H1 (cell line): ENCODE results near the gene FAM228A. TPM values are rescaled to one million over a fixed set of nuclear protein-coding genes. Genes with fewer than 3 reads are reported as not detected.

Experiments
- CTCF ChIA-PET: fragments of 300-600 bp; sonication (Branson Sonifier 250); formaldehyde crosslinking; loops from one replicate; lab custom pipeline; 2021; ENCODE audit not compliant: partially characterized antibody; lab: Charles Lee
- POLR2A ChIA-PET: fragments of 300-600 bp; sonication (Branson Sonifier 250); formaldehyde crosslinking; loops from one replicate; lab custom pipeline; 2021; ENCODE audit warnings: inconsistent platforms; ENCODE audit not compliant: partially characterized antibody; lab: Charles Lee
- DNase-seq, 2 experiments: peaks; one replicate each; pipeline versions ENCODE4 v3.0.0 to v3.0.0-alpha.2; 2010 to 2022; ENCODE audit warnings: low spot score in 2 of 2, low read depth in 1 of 2, mixed read lengths in 1 of 2
- FAIRE-seq: peaks from 2 replicates; lab custom pipeline; 2011; peaks lifted over from hg19 to GRCh38; lab: Jason Lieb, UNC
- H2AFZ ChIP-seq: 2 replicates; pipeline ENCODE4 v1.8.1; 2012; ENCODE audit warnings: low read length, inconsistent platforms
- H2AK5ac ChIP-seq: 2 replicates; pipeline ENCODE4 v1.6.1; 2013; ENCODE audit warnings: low read depth, low read length
- H2BK120ac ChIP-seq: replicated peaks from 2 replicates; pipeline ENCODE3; 2013; ENCODE audit warnings: low read depth, low read length, inconsistent platforms
- H2BK12ac ChIP-seq: 2 replicates; pipeline ENCODE4 v1.6.1; 2013; ENCODE audit warnings: low read depth, low read length
- H2BK15ac ChIP-seq: 2 replicates; pipeline ENCODE4 v1.6.1; 2013; ENCODE audit warnings: low read length
- H2BK20ac ChIP-seq: 2 replicates; pipeline ENCODE4 v1.6.1; 2013; ENCODE audit warnings: low read length
- H2BK5ac ChIP-seq: 2 replicates; pipeline ENCODE4 v1.6.1; 2013; ENCODE audit warnings: low read depth, low read length
- H3K14ac ChIP-seq: 2 replicates; pipeline ENCODE4 v1.6.1; 2013; ENCODE audit warnings: inconsistent platforms; ENCODE audit not compliant: insufficient read length
- H3K18ac ChIP-seq: 2 replicates; pipeline ENCODE4 v1.6.1; 2013; ENCODE audit warnings: low read length; ENCODE audit errors: extremely low read depth
- H3K23ac ChIP-seq: 2 replicates; pipeline ENCODE4 v1.6.1; 2013; ENCODE audit warnings: inconsistent platforms; ENCODE audit not compliant: insufficient read length
- H3K23me2 ChIP-seq: 2 replicates; pipeline ENCODE4 v1.6.1; 2013; ENCODE audit warnings: low read depth, low read length
- H3K27ac ChIP-seq: 2 replicates; pipeline ENCODE4 v1.6.1; 2011; ENCODE audit warnings: low read depth, low read length, inconsistent platforms
- H3K27me3 ChIP-seq, 4 experiments: replicated peaks in 1 of 4; 1 replicate in 1 of 4; 2 replicates in 3 of 4; pipeline versions ENCODE4 v1.6.1 to v1.8.1; 2011 to 2013; ENCODE audit warnings: low read length in 3 of 4, mild to moderate bottlenecking in 3 of 4, inconsistent platforms in 2 of 4, mixed read lengths in 2 of 4, moderate library complexity in 1 of 4; ENCODE audit not compliant: control insufficient read depth in 3 of 4, insufficient read depth in 3 of 4; ENCODE audit errors: extremely low read depth in 1 of 4
- H3K36me3 ChIP-seq, 4 experiments: 2 replicates each; pipeline versions ENCODE4 v1.6.1 to v1.8.1; 2011 to 2013; ENCODE audit warnings: mild to moderate bottlenecking in 4 of 4, low read length in 3 of 4, moderate library complexity in 2 of 4, control low read depth in 1 of 4, inconsistent platforms in 1 of 4; ENCODE audit not compliant: insufficient read depth in 4 of 4, control insufficient read depth in 2 of 4
- H3K4ac ChIP-seq: replicated peaks from 2 replicates; pipeline ENCODE3; 2013; ENCODE audit warnings: low read length, low read depth, mixed read lengths, inconsistent platforms; ENCODE audit not compliant: insufficient read length
- H3K4me1 ChIP-seq, 4 experiments: replicated peaks in 1 of 4; 1 replicate in 1 of 4; 2 replicates in 3 of 4; pipeline versions ENCODE4 v1.6.1 to v1.8.1; 2011 to 2013; ENCODE audit warnings: low read length in 3 of 4, inconsistent platforms in 2 of 4, mixed read lengths in 1 of 4; ENCODE audit not compliant: insufficient read depth in 4 of 4, control insufficient read depth in 3 of 4
- H3K4me2 ChIP-seq, 2 experiments: 2 replicates each; pipeline versions ENCODE4 v1.6.1 to v1.8.1; 2011 to 2013; ENCODE audit warnings: low read depth in 2 of 2, low read length in 2 of 2, control low read depth in 1 of 2, inconsistent platforms in 1 of 2, mild to moderate bottlenecking in 1 of 2; ENCODE audit not compliant: insufficient read depth in 1 of 2
- H3K4me3 ChIP-seq, 4 experiments: fragments of 200-600, 300-600 bp in 1 of 4; sonication (generic), shearing (Covaris generic), sonication (Bioruptor Twin) in 1 of 4; 2 replicates each; pipeline versions ENCODE4 v1.5.1 to v1.8.1; 2011 to 2016; ENCODE audit warnings: low read length in 4 of 4, low read depth in 3 of 4, control low read depth in 2 of 4, inconsistent platforms in 2 of 4, mild to moderate bottlenecking in 2 of 4, mixed read lengths in 1 of 4, moderate library complexity in 1 of 4; ENCODE audit not compliant: insufficient read depth in 2 of 4; ENCODE audit errors: extremely low read depth in 1 of 4
- H3K56ac ChIP-seq: replicated peaks from 2 replicates; pipeline ENCODE3; 2013; ENCODE audit warnings: low read depth, mild to moderate bottlenecking, mixed read lengths, low read length, inconsistent platforms; ENCODE audit not compliant: insufficient read length
- H3K79me1 ChIP-seq: 2 replicates; pipeline ENCODE4 v1.6.1; 2013; ENCODE audit warnings: low read depth, low read length, control low read depth
- H3K79me2 ChIP-seq, 2 experiments: 2 replicates each; pipeline versions ENCODE4 v1.6.1 to v1.8.1; 2012 to 2013; ENCODE audit warnings: low read length in 2 of 2, mild to moderate bottlenecking in 2 of 2, inconsistent platforms in 1 of 2; ENCODE audit not compliant: insufficient read depth in 2 of 2, control insufficient read depth in 1 of 2
- H3K9ac ChIP-seq, 4 experiments: replicated peaks in 1 of 4; 1 replicate in 1 of 4; 2 replicates in 3 of 4; pipeline versions ENCODE4 v1.6.1 to v1.8.1; 2011 to 2013; ENCODE audit warnings: low read depth in 3 of 4, low read length in 3 of 4, control low read depth in 2 of 4, mild to moderate bottlenecking in 2 of 4, moderate library complexity in 2 of 4, inconsistent platforms in 1 of 4; ENCODE audit errors: extremely low read depth in 1 of 4
- H3K9me3 ChIP-seq, 2 experiments: 2 replicates each; pipeline versions ENCODE4 v1.6.1 to v1.8.1; 2012 to 2013; ENCODE audit warnings: mild to moderate bottlenecking in 2 of 2, moderate library complexity in 2 of 2, control low read depth in 1 of 2, inconsistent platforms in 1 of 2, low read depth in 1 of 2, low read length in 1 of 2, mixed read lengths in 1 of 2; ENCODE audit not compliant: insufficient read depth in 2 of 2
- H4K20me1 ChIP-seq, 2 experiments: replicated peaks in 1 of 2; 2 replicates each; pipeline versions ENCODE3 to v1.8.1; 2011 to 2013; ENCODE audit warnings: inconsistent platforms in 2 of 2, low read length in 2 of 2, mild to moderate bottlenecking in 1 of 2; ENCODE audit not compliant: insufficient read depth in 2 of 2, control insufficient read depth in 1 of 2
- H4K5ac ChIP-seq: 2 replicates; pipeline ENCODE4 v1.6.1; 2013; ENCODE audit warnings: low read length, low read depth, mixed read lengths, inconsistent platforms; ENCODE audit not compliant: insufficient read length
- H4K8ac ChIP-seq: 2 replicates; pipeline ENCODE4 v1.8.0; 2013; ENCODE audit warnings: mild to moderate bottlenecking, moderate library complexity, low read length, inconsistent platforms; ENCODE audit not compliant: insufficient read depth; ENCODE audit errors: extremely low read depth
- H4K91ac ChIP-seq: replicated peaks from 2 replicates; pipeline ENCODE3; 2013; ENCODE audit warnings: low read length, mixed read lengths, inconsistent platforms; ENCODE audit not compliant: insufficient read length
- CEBPB ChIP-seq: IDR thresholded peaks from 2 replicates; pipeline ENCODE4 v1.6.1; 2012; ENCODE audit warnings: low read depth, low read length
- CHD2 ChIP-seq: IDR thresholded peaks from 2 replicates; pipeline ENCODE4 v1.6.1; 2012; ENCODE audit warnings: low read length, improper control_type of control experiment
- CTBP2 ChIP-seq: IDR thresholded peaks from 2 replicates; pipeline ENCODE4 v1.7.0; 2011; ENCODE audit warnings: borderline replicate concordance, mild to moderate bottlenecking, moderate library complexity, mixed read lengths, low read length; ENCODE audit not compliant: insufficient read depth, insufficient read length
- EZH2 ChIP-seq: fragments of 200-600 bp; sonication (generic); IDR thresholded peaks from 2 replicates; pipeline ENCODE4 v1.7.1; 2012; ENCODE audit warnings: low read depth, mild to moderate bottlenecking, moderate library complexity, low read length, inconsistent platforms; ENCODE audit not compliant: severe bottlenecking
- KDM4A ChIP-seq: IDR thresholded peaks from one replicate; pipeline ENCODE4 v1.7.1; 2012; ENCODE audit warnings: low read depth, mild to moderate bottlenecking, moderate library complexity, low read length, inconsistent platforms; ENCODE audit not compliant: severe bottlenecking
- KDM5A ChIP-seq: fragments of 200-600 bp; IDR thresholded peaks from 2 replicates; pipeline ENCODE4 v1.7.1; 2012; ENCODE audit warnings: mild to moderate bottlenecking, low read length, inconsistent platforms, mixed read lengths
- MAFK ChIP-seq: IDR thresholded peaks from 2 replicates; pipeline ENCODE4 v1.6.1; 2012; ENCODE audit warnings: low read depth, mild to moderate bottlenecking, improper control_type of control experiment, low read length
- MAX ChIP-seq: IDR thresholded peaks from 2 replicates; pipeline ENCODE4 v1.6.1; 2012; ENCODE audit warnings: inconsistent platforms
- POLR2A ChIP-seq, 2 experiments: IDR thresholded peaks; 1 replicate in 1 of 2; 2 replicates in 1 of 2; pipeline ENCODE4 v1.6.1; 2011; ENCODE audit warnings: low read depth in 2 of 2, low read length in 2 of 2, mild to moderate bottlenecking in 2 of 2; ENCODE audit errors: control extremely low read depth in 1 of 2
- POU5F1 ChIP-seq: IDR thresholded peaks from 2 replicates; pipeline ENCODE4 v1.6.1; 2011; ENCODE audit warnings: low read depth, mild to moderate bottlenecking, low read length, moderate library complexity
- SP4 ChIP-seq: IDR thresholded peaks from 2 replicates; pipeline ENCODE4 v1.6.1; 2012; ENCODE audit warnings: low read length, inconsistent platforms
- SUZ12 ChIP-seq: fragments of 200-600 bp; sonication (generic); IDR thresholded peaks from 2 replicates; pipeline ENCODE4 v1.6.1; 2012; ENCODE audit warnings: mild to moderate bottlenecking, inconsistent platforms, low read length, moderate library complexity, mixed read lengths
- YY1 ChIP-seq: IDR thresholded peaks from 2 replicates; pipeline ENCODE4 v1.6.1; 2011; ENCODE audit warnings: low read depth, mild to moderate bottlenecking, low read length
- ZNF274 ChIP-seq: IDR thresholded peaks from 2 replicates; pipeline ENCODE4 v1.7.0; 2012; ENCODE audit warnings: low read length, borderline replicate concordance; ENCODE audit errors: extremely low read depth
- WGBS, 2 experiments: shearing (Covaris generic) in 1 of 2; methylation state at CpG; one replicate each; pipeline versions ENCODE4 v1.1.6 to v1.1.7; 2013 to 2015; ENCODE audit warnings: low lambda C conversion rate in 2 of 2, mixed read lengths in 2 of 2, inconsistent platforms in 1 of 2, low coverage in 1 of 2, missing lambda C conversion rate in 1 of 2; ENCODE audit not compliant: insufficient replicate concordance in 2 of 2, insufficient coverage in 1 of 2, insufficient read length in 1 of 2; ENCODE audit errors: extremely low coverage in 1 of 2, missing lambda C conversion rate in 1 of 2; 5-methylcytosine and 5-hydroxymethylcytosine counted together
- polyA plus RNA-seq, 7 experiments: library from polyadenylated mRNA; depleted of rRNA in 3 of 7; stranded (reverse) in 5 of 7; unstranded in 2 of 7; fragments of >200 nt in 5 of 7; fragments of 200-250 nt in 2 of 7; gene quantifications; 1 replicate in 5 of 7; 2 replicates in 1 of 7; 4 replicates in 1 of 7; pipeline versions ENCODE4 v1.2.1 to v1.2.3, GENCODE V29; 2011 to 2013; ENCODE audit warnings: missing spikeins in 2 of 7, mixed read lengths in 2 of 7
- total RNA-seq: library from RNA; stranded (reverse); fragmentation: NEBNext Ultra II Directional; extraction: Animal tissue kit (Norgen Biotek cat#: 25700); gene quantifications from 2 replicates; pipeline ENCODE4 v1.2.1, GENCODE V29; 2021

Gene FAM228A
- total and polyA plus RNA-seq, 2 of the 8 experiments (the other 6 are each of a cell fraction or from before 2014, with no cell fraction given) = not detected

GRCh38 chr2:24220554-24221291 lies 45.9 kb downstream of the FAM228A start:
- Histone ChIP-seq H3K79me2 (no peaks in the 10 kb centered on the region), H3K4me3 (no peak overlapping the region), H3K23me2 (no peaks in the 10 kb centered on the region), H3K9ac (no peak overlapping the region), H3K27me3 (no peaks in the 10 kb centered on the region; a peak in 1 of 7 replicates), H2BK12ac (no peak overlapping the region), H3K36me3 (no peaks in the 10 kb centered on the region), H2BK120ac (no peak overlapping the region), H2AFZ (no peak overlapping the region), H3K23ac (no peak overlapping the region), H3K27ac (no peak overlapping the region), H3K4me1 (no peaks in the 10 kb centered on the region), H3K79me1 (no peaks in the 10 kb centered on the region; the same call in 1 of the 2 replicates), H3K18ac (no peak overlapping the region), H2BK15ac (no peak overlapping the region), H3K56ac (no peak overlapping the region), H4K91ac (no peak overlapping the region), H4K5ac (no peak overlapping the region), H3K4me2 (no peak overlapping the region), H3K9me3 (no peaks in the 10 kb centered on the region), H4K20me1 (no peaks in the 10 kb centered on the region), H2BK20ac (no peak overlapping the region), H3K4ac (no peak overlapping the region), H2BK5ac (no peak overlapping the region), H3K14ac (no peak overlapping the region), H2AK5ac (no peak overlapping the region), H4K8ac (no peak overlapping the region)
- CTCF ChIA-PET = interaction anchor here (0.8 to 1.2 kb wide), 2 partner anchors 11 to 14 kb away, joined by 3 to 4 read pairs; no protein-coding TSS in a partner anchor
- FAIRE-seq (no peak), DNase-seq (no peak)
- POLR2A ChIA-PET = interaction anchor here (0.8 to 1.0 kb wide), 2 partner anchors 9 to 15 kb away, joined by 3 read pairs; no protein-coding TSS in a partner anchor
- WGBS, 2 experiments = 92% methylated on average over 20 of the region's 20 CpGs; no CpG with 5 or more reads in 1 of the 2 experiments
- no peak for TF ChIP-seq CTBP2
- no peak for TF ChIP-seq KDM5A
- no peak for TF ChIP-seq CHD2
- no peak for TF ChIP-seq POU5F1
- no peak for TF ChIP-seq EZH2
- no peak for TF ChIP-seq ZNF274
- no peak for TF ChIP-seq SUZ12
- TF ChIP-seq POLR2A (IDR thresholded peaks at IDR 0.05; ENCODE audit: control extremely low read depth in 1 of 2, low read depth in 2 of 2, low read length in 2 of 2) = no peak
- TF ChIP-seq CEBPB = no peak
- no peak for TF ChIP-seq MAFK
- TF ChIP-seq MAX = no peak
- no peak for TF ChIP-seq SP4
- TF ChIP-seq KDM4A = no peak
- TF ChIP-seq YY1 = no peak
